GM23248 (cell line): ENCODE results near the gene NHSL2. TPM values are rescaled to one million over a fixed set of nuclear protein-coding genes. Genes with fewer than 3 reads are reported as not detected.

Experiments used
- DNase-seq: peaks from one replicate; pipeline ENCODE4 v3.0.0-alpha.2; 2015
- H2AFZ ChIP-seq: fragments of 200-600 bp; sonication (generic); 2 replicates; pipeline ENCODE4 v1.6.1; 2016; ENCODE audit warnings: antibody characterized with exemption
- H3F3A ChIP-seq: fragments of 200-600 bp; sonication (generic); 2 replicates; pipeline ENCODE4 v1.6.1; 2016; ENCODE audit warnings: mild to moderate bottlenecking, antibody characterized with exemption, mixed run types; ENCODE audit not compliant: insufficient read depth
- H3K27ac ChIP-seq: fragments of 200-600 bp; sonication (generic); 2 replicates; pipeline ENCODE4 v1.5.1; 2016; ENCODE audit warnings: mild to moderate bottlenecking
- H3K27me3 ChIP-seq: fragments of 200-600 bp; sonication (generic); replicated peaks from 2 replicates; pipeline ENCODE4 v1.6.1; 2016; ENCODE audit warnings: mild to moderate bottlenecking; ENCODE audit not compliant: insufficient read depth
- H3K36me3 ChIP-seq: fragments of 200-600 bp; sonication (generic); 2 replicates; pipeline ENCODE4 v1.6.1; 2016; ENCODE audit warnings: low read depth, mild to moderate bottlenecking
- H3K4me1 ChIP-seq: fragments of 200-600 bp; sonication (generic); 2 replicates; pipeline ENCODE4 v1.6.1; 2016; ENCODE audit warnings: mild to moderate bottlenecking; ENCODE audit not compliant: insufficient read depth
- H3K4me2 ChIP-seq: fragments of 200-600 bp; sonication (generic); one replicate; pipeline ENCODE4 v1.6.1; 2016; ENCODE audit warnings: mild to moderate bottlenecking; ENCODE audit not compliant: unreplicated experiment
- H3K4me3 ChIP-seq: fragments of 200-600 bp; sonication (generic); 2 replicates; pipeline ENCODE4 v1.5.1; 2016; ENCODE audit warnings: mild to moderate bottlenecking
- H3K79me2 ChIP-seq: fragments of 200-600 bp; sonication (generic); 2 replicates; pipeline ENCODE4 v1.6.1; 2016; ENCODE audit warnings: mild to moderate bottlenecking; ENCODE audit not compliant: insufficient read depth
- H3K9ac ChIP-seq: fragments of 200-600 bp; sonication (generic); 2 replicates; pipeline ENCODE4 v1.6.1; 2016; ENCODE audit warnings: mild to moderate bottlenecking
- H3K9me2 ChIP-seq: fragments of 200-600 bp; sonication (generic); 2 replicates; pipeline ENCODE4 v1.6.1; 2016; ENCODE audit warnings: mixed run types, mild to moderate bottlenecking, moderate library complexity; ENCODE audit not compliant: insufficient read depth
- H3K9me3 ChIP-seq: fragments of 200-600 bp; sonication (generic); one replicate; pipeline ENCODE4 v1.6.1; 2017; ENCODE audit warnings: low read depth
- H4K20me1 ChIP-seq: fragments of 200-600 bp; sonication (generic); 2 replicates; pipeline ENCODE4 v1.6.0; 2016; ENCODE audit not compliant: insufficient read depth
- EZH2 ChIP-seq: fragments of 200-600 bp; sonication (generic); IDR thresholded peaks from 2 replicates; pipeline ENCODE4 v1.6.1; 2018; ENCODE audit warnings: antibody characterized with exemption, mild to moderate bottlenecking; ENCODE audit not compliant: insufficient read depth, poor library complexity, severe bottlenecking
- EZH2phosphoT487 ChIP-seq: fragments of 200-600 bp; sonication (generic); IDR thresholded peaks from 2 replicates; pipeline ENCODE4 v1.6.1; 2018; ENCODE audit warnings: antibody characterized with exemption, moderate library complexity, mild to moderate bottlenecking, low read depth; ENCODE audit not compliant: insufficient read depth
- WGBS, 2 experiments: methylation state at CpG; one replicate each; pipeline ENCODE4 v1.1.6; 2015 to 2017; ENCODE audit warnings: low lambda C conversion rate in 2 of 2, low coverage in 1 of 2; ENCODE audit errors: missing lambda C conversion rate in 2 of 2; 5-methylcytosine and 5-hydroxymethylcytosine counted together
- in situ Hi-C: fragments of 300-500 bp; cut with MboI; formaldehyde crosslinking; loops from 2 replicates; pipeline ENCODE4 v1.15.0; 2020
- polyA plus RNA-seq: library from polyadenylated mRNA; unstranded; fragments of >200 nt; fragmentation: Nextera tagmentation; extraction: Ambion mirVana; gene quantifications from 2 replicates; pipeline ENCODE4 v1.2.1, GENCODE V29; 2016
- total RNA-seq: library from RNA; depleted of rRNA; stranded (reverse); fragments of >200 nt; shearing (Covaris generic); gene quantifications from 2 replicates; pipeline ENCODE4 v1.2.3, GENCODE V29; 2014

The NHSL2 gene
- total and polyA plus RNA-seq, 2 experiments from 2014 or later, result 3.2 to 6.5 TPM

DNA sequence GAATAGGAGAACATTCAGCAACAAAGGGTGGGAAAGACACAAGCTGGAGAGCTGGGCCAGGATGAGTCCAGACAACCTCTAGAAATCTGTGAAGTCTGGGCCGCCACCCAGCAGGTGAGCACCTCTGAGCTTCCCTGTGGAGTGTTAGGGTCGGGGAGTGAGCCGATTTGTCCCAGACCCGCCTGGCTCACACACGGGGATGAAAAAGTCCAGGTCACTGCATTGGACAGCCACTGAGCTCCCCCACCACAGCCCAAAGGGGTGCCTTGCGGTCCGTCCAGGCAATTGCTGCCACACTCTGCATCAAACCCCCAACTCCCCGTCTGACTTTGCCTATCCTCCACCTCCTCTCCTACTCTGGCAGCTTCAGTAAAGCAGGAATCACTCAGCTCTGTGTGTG lies 38.7 kb downstream of the NHSL2 start:
- Histone ChIP-seq H3K4me1 (0 out of 2 replicates have a peak, but pooled peaks cover 6% of the 10 kb centered on the region), H3K9ac (no peak overlapping the region), H3K79me2 (no peaks in the 10 kb centered on the region), H3K4me2 (no peak overlapping the region), H3K27me3 (no peaks in the 10 kb centered on the region), H3K9me2 (no peaks in the 10 kb centered on the region), H3K4me3 (no peak overlapping the region), H2AFZ (no peak overlapping the region), H3K9me3 (no peaks in the 10 kb centered on the region), H3K36me3 (no peaks in the 10 kb centered on the region), H3F3A (no peaks in the 10 kb centered on the region), H3K27ac (no peak overlapping the region), H4K20me1 (no peaks in the 10 kb centered on the region)
- no peak for DNase-seq
- 74 to 85% methylated on average over 7 of the region's 8 CpGs for WGBS, 2 experiments
- TF ChIP-seq EZH2, result no peak
- TF ChIP-seq EZH2phosphoT487, result no peak
- in situ Hi-C loops, result no loop called here

DNA sequence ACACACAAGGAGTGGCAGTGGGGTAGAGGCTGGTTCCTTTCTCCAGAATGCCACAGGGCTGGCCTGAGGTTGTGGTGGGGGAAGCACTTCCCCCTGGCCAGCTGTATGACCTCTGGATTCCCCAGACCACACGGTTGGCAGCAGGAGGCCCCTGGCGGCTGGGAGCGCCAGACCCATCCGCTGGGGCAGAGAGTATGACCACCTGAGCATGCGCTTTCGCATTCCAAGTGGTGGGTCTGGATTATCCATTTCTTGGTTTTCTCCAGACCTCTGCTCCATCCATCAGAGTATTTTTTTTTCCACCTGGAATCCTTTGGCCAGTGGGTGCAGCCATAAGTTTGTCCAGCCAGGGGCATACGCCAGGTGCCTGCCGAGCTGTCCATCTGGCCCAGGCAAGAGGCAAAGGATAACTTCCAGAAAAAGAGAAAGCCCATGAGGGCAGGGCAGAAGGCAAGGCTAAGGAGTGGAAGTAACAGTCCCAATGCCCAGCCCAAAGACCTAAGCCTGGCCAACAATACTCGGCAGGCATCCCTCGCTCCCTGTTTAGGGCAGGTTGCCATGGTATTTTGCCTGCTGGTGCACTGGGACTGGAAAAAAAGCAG lies 39.3 kb downstream of the NHSL2 start:
- Histone ChIP-seq H3K79me2 (no peaks in the 10 kb centered on the region), H2AFZ (no peak overlapping the region), H3K4me2 (no peak overlapping the region), H3K27me3 (no peaks in the 10 kb centered on the region), H4K20me1 (no peaks in the 10 kb centered on the region), H3K9me3 (no peaks in the 10 kb centered on the region), H3K4me1 (0 out of 2 replicates have a peak, but pooled peaks cover 6% of the 10 kb centered on the region), H3K36me3 (no peaks in the 10 kb centered on the region), H3K9me2 (no peaks in the 10 kb centered on the region), H3K27ac (no peak overlapping the region), H3F3A (no peaks in the 10 kb centered on the region), H3K9ac (no peak overlapping the region), H3K4me3 (no peak overlapping the region)
- TF ChIP-seq EZH2 (no peak), EZH2phosphoT487 (no peak)
- in situ Hi-C loops, result no loop called here
- DNase-seq, result no peak
- WGBS, 2 experiments, result 76 to 78% methylated on average over 10 of the region's 10 CpGs

DNA sequence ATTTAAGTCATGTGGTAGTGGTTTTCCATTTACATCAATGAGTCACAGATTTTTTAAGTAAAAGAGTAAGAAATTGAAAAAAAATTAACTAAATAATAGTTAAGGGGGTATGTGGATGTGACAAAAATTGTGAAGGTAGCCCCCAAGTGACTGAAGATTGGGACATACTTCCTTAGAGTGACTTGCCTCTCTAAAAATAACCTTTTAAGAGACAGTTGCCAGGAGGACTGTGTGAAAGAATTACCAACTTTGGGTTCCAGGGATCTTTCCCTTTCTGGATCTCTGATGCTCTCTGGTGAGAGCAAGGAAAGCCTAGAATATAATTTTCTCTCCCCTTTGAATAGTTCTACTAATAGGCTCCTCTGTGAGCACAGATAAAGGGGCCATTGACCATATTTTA lies 42.7 kb downstream of the NHSL2 start:
- no peak overlapping the region for H3K9ac ChIP-seq
- H3K27me3 ChIP-seq, result no peaks in the 10 kb centered on the region
- H2AFZ ChIP-seq, result no peak overlapping the region
- no peaks in the 10 kb centered on the region for H3K9me2 ChIP-seq
- H3K4me2 ChIP-seq, result no peak overlapping the region
- peaks cover 14% of the 10 kb centered on the region; the same call in 1 of the 2 replicates for H3K4me1 ChIP-seq
- in situ Hi-C loops, result no loop called here
- DNase-seq, result peak; percentile 12
- no peaks in the 10 kb centered on the region for H3K9me3 ChIP-seq
- no peaks in the 10 kb centered on the region for H3F3A ChIP-seq
- H3K79me2 ChIP-seq, result no peaks in the 10 kb centered on the region
- no peaks in the 10 kb centered on the region for H4K20me1 ChIP-seq
- H3K27ac ChIP-seq, result no peak overlapping the region
- TF ChIP-seq EZH2, result no peak
- no peak for TF ChIP-seq EZH2phosphoT487
- H3K36me3 ChIP-seq, result no peaks in the 10 kb centered on the region
- no peak overlapping the region for H3K4me3 ChIP-seq

DNA sequence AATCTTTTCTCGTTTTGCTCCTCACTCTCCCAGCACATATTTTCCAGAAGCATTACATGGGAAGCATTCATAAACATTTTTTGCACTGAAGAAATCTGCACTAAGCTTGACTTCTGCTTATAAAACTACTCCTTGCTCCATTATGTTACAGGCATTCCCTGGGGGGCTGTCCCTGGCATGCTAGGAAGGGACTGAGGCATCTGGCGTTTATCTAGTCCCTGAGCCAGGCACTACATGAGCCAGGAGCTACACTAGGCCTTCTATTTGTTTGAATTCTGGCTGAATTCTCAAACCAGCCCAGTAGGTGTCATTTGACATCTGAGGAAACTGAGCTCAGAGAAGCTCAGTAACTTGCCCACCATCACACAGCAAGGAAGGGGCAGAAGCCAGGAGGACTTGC lies 43.3 kb downstream of the NHSL2 start:
- no peak overlapping the region for H3K27ac ChIP-seq
- H3K9me2 ChIP-seq, result no peaks in the 10 kb centered on the region
- no peak overlapping the region for H2AFZ ChIP-seq
- in situ Hi-C loops, result no loop called here
- no peaks in the 10 kb centered on the region for H3K27me3 ChIP-seq
- WGBS, 2 experiments, result 32 to 34% methylated on average over 2 of the region's 2 CpGs
- H3K4me2 ChIP-seq, result no peak overlapping the region
- no peaks in the 10 kb centered on the region for H3K36me3 ChIP-seq
- H3K4me3 ChIP-seq, result no peak overlapping the region
- H3K9me3 ChIP-seq, result no peaks in the 10 kb centered on the region
- H3K9ac ChIP-seq, result no peak overlapping the region
- peaks cover 14% of the 10 kb centered on the region; the same call in 1 of the 2 replicates for H3K4me1 ChIP-seq
- H3K79me2 ChIP-seq, result no peaks in the 10 kb centered on the region
- H4K20me1 ChIP-seq, result no peaks in the 10 kb centered on the region
- H3F3A ChIP-seq, result no peaks in the 10 kb centered on the region
- TF ChIP-seq EZH2phosphoT487 (no peak), EZH2 (no peak)
- DNase-seq, result no peak

DNA sequence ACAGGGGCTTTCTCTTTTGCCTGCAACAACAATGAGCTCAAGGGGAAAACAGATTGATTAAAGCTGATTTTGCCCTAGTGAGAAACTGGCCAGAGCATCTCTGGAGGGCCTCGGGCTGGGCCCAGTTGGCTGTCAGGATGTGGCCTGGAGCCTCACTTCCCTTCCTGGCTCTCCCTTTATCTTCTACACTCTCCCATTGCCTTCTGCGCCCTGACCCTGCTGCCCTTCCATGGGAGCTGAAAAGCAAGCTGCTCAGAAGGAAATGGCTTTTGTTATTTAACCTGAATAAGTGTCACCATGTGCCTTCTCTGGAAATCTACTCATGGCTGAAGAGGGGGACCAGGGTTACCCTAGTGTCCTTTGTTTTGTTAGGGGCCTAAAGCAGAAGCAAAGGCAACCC lies 43.8 kb downstream of the NHSL2 start:
- Histone ChIP-seq H3K4me2 (no peak overlapping the region), H3K9ac (no peak overlapping the region), H3K36me3 (no peaks in the 10 kb centered on the region), H3K9me2 (no peaks in the 10 kb centered on the region), H3K9me3 (no peaks in the 10 kb centered on the region), H2AFZ (no peak overlapping the region), H4K20me1 (no peaks in the 10 kb centered on the region), H3K27ac (no peak overlapping the region), H3K4me3 (no peak overlapping the region), H3K27me3 (no peaks in the 10 kb centered on the region), H3F3A (no peaks in the 10 kb centered on the region), H3K79me2 (no peaks in the 10 kb centered on the region), H3K4me1 (peaks cover 14% of the 10 kb centered on the region; the same call in 1 of the 2 replicates)
- no peak for TF ChIP-seq EZH2
- no peak for TF ChIP-seq EZH2phosphoT487
- in situ Hi-C loops, result no loop called here
- 65 to 100% methylated on average over 1 to 2 of the region's 2 CpGs for WGBS, 2 experiments
- DNase-seq, result no peak
